Mesothelial cell of epicardium (in vitro differentiated cells): ENCODE data around the gene ROBO1. TPM values are rescaled to one million over a fixed set of nuclear protein-coding genes. Genes with fewer than 3 reads are reported as not detected.
"Not testable (repeated sequence)": the region's sequence is repeated elsewhere in the genome, so short reads cannot be mapped to it uniquely, and the experiment has no call there.

ENCODE experiments used
- DNase-seq, 2 experiments: peaks; one replicate each; pipeline ENCODE4 v3.0.0; 2021; ENCODE audit warnings: low spot score in 2 of 2; ENCODE audit not compliant: unreplicated experiment in 2 of 2
- H3K27ac Mint-ChIP-seq: 2 replicates; pipeline ENCODE4 v1.8.0; 2021; ENCODE audit warnings: mixed read lengths
- H3K27me3 Mint-ChIP-seq: 2 replicates; pipeline ENCODE4 v1.8.0; 2021; ENCODE audit warnings: low read depth, mixed read lengths
- H3K36me3 Mint-ChIP-seq: 2 replicates; pipeline ENCODE4 v1.8.0; 2021; ENCODE audit warnings: mixed read lengths
- H3K4me1 Mint-ChIP-seq: 2 replicates; pipeline ENCODE4 v1.8.0; 2021; ENCODE audit warnings: mixed read lengths
- H3K4me3 Mint-ChIP-seq: 2 replicates; pipeline ENCODE4 v1.8.0; 2021; ENCODE audit warnings: mild to moderate bottlenecking, moderate library complexity, mixed read lengths
- H3K9me3 Mint-ChIP-seq: 2 replicates; pipeline ENCODE4 v1.8.0; 2021; ENCODE audit warnings: mixed read lengths
- total RNA-seq: library from RNA; stranded (reverse); gene quantifications from 3 replicates; pipeline ENCODE4 v1.2.1, GENCODE V29; 2021
- TF ChIP-seq, protein P1 (sequence below): fragments of 200-600 bp; sonication (generic); IDR thresholded peaks from one replicate; pipeline ENCODE4 v1.5.0; 2021; ENCODE audit warnings: antibody characterized with exemption; ENCODE audit not compliant: unreplicated experiment

The ROBO1 gene
- total RNA-seq, 1 donor from 2014 or later, result 143 TPM

DNA sequence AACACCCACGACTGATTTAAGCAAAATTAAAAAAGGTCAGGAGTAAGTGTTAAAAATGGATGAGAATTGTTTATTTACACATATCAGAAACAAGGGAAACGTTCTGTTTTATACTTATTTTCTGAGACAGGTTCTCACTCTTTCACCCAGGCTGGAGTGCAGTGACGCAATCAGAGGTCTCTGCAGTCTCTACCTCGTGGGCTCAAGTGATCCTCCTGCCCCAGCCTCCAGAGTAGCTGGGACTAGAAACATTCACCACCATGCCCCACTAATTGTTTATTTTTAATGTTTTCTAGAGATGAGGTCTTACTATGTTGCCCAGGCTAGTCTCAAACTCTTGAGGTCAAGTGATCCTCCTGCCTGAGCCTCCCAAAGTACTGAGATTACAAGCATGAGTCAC is 1080.3 kb downstream of the ROBO1 start:
- TF ChIP-seq, protein P1, sequence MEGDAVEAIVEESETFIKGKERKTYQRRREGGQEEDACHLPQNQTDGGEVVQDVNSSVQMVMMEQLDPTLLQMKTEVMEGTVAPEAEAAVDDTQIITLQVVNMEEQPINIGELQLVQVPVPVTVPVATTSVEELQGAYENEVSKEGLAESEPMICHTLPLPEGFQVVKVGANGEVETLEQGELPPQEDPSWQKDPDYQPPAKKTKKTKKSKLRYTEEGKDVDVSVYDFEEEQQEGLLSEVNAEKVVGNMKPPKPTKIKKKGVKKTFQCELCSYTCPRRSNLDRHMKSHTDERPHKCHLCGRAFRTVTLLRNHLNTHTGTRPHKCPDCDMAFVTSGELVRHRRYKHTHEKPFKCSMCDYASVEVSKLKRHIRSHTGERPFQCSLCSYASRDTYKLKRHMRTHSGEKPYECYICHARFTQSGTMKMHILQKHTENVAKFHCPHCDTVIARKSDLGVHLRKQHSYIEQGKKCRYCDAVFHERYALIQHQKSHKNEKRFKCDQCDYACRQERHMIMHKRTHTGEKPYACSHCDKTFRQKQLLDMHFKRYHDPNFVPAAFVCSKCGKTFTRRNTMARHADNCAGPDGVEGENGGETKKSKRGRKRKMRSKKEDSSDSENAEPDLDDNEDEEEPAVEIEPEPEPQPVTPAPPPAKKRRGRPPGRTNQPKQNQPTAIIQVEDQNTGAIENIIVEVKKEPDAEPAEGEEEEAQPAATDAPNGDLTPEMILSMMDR, result no peak
- Mint-ChIP-seq H3K36me3 (peaks cover 27% of the 10 kb centered on the region), H3K9me3 (peaks cover 8% of the 10 kb centered on the region), H3K27me3 (no peaks in the 10 kb centered on the region), H3K4me3 (no peak overlapping the region), H3K27ac (no peak overlapping the region), H3K4me1 (peaks cover 10% of the 10 kb centered on the region)
- no peak for DNase-seq

DNA sequence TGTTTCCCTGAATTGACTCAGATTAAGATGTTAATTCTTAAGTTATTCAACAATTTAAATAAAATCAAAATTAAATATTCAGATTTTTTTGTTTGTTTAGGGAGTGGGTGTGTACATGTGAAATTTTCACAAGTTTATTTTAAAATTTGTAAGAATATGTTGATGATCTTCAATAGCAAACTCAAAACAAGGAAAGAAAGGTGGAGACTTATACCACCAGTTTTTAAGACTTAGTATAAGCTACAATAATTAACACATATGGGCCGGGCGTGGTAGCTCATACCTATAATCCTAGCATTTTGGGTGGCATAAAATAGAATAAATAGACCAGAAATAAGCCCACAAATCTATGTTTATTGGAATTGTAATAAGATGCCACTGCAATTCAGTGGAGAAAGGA is 1084.5 kb downstream of the ROBO1 start:
- Mint-ChIP-seq H3K27ac (no peak overlapping the region), H3K4me1 (no peaks in the 10 kb centered on the region), H3K27me3 (no peaks in the 10 kb centered on the region), H3K4me3 (no peak overlapping the region), H3K9me3 (peaks cover 11% of the 10 kb centered on the region), H3K36me3 (peaks cover 43% of the 10 kb centered on the region)
- no peak for DNase-seq
- TF ChIP-seq, protein P1, result no peak

DNA sequence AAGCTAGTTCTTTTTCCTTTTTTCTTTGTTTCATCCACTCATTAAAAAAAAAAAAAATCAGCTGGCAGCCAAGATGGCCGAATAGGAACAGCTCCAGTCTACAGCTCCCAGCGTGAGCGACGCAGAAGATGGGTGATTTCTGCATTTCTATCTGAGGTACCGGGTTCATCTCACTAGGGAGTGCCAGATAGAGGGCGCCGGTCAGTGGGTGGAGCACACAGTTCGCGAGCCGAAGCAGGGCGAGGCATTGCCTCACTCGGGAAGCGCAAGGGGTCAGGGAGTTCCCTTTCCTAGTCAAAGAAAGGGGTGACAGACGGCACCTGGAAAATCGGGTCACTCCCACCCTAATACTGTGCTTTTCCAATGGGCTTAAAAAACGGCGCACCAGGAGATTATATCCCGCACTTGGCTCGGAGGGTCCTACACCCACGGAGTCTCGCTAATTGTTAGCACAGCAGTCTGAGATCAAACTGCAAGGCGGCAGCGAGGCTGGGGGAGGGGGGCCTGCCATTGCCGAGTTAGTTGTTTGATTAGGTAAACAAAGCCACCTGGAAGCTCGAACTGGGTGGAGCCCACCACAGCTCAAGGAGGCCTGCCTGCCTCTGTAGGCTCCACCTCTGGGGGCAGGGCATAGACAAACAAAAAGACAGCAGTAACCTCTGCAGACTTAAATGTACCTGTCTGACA is 1092.5 kb downstream of the ROBO1 start:
- H3K27ac Mint-ChIP-seq, H3K4me1 Mint-ChIP-seq, H3K27me3 Mint-ChIP-seq, H3K4me3 Mint-ChIP-seq, H3K9me3 Mint-ChIP-seq, DNase-seq: not testable (repeated sequence)
- peaks cover 35% of the 10 kb centered on the region for H3K36me3 Mint-ChIP-seq

DNA sequence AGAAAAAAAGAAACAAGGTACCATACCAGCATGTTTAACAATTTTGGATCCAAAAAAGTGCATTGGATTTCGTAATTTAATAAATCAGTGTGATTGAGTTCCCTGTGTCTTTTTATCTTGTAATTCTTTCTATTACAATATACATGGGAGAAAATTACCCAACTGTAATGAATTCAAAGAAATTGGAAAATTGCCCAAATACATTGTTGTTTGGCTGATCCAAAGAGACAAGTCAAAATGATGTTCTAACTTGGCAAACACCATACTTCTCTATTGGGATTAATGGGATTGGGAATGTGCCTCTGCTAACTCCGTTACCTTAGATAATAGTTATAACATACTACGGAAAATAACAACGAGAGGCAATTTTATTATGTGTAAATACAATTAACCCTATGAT is 1097.1 kb downstream of the ROBO1 start:
- Mint-ChIP-seq H3K9me3 (no peaks in the 10 kb centered on the region), H3K27ac (no peak overlapping the region), H3K36me3 (peaks cover 24% of the 10 kb centered on the region), H3K4me1 (peaks cover 11% of the 10 kb centered on the region), H3K4me3 (no peak overlapping the region), H3K27me3 (no peaks in the 10 kb centered on the region)
- DNase-seq, result no peak
- TF ChIP-seq, protein P1, result no peak

DNA sequence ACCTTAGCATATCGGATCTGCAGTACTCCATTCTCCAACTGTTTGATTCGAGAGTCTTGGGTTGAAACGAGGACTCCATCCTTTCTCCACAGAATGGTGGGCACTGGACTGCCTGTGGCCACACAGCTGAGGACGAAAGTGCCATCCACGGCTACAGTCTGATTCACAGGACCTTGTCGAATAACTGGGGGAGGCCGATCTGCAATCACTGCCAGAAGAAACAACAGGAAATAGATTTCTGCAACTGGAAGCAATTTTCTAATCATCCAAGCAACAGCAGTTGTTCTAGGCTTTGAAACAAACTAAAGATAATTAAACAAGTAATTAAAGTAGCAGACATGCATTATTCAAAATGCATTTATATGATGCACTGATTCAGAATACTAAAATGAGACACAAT is 1097.7 kb downstream of the ROBO1 start:
- Mint-ChIP-seq H3K27me3 (no peaks in the 10 kb centered on the region), H3K27ac (no peak overlapping the region), H3K36me3 (peaks cover 22% of the 10 kb centered on the region), H3K4me1 (peaks cover 11% of the 10 kb centered on the region), H3K9me3 (no peaks in the 10 kb centered on the region), H3K4me3 (no peak overlapping the region)
- no peak for DNase-seq
- TF ChIP-seq, protein P1, result no peak

DNA sequence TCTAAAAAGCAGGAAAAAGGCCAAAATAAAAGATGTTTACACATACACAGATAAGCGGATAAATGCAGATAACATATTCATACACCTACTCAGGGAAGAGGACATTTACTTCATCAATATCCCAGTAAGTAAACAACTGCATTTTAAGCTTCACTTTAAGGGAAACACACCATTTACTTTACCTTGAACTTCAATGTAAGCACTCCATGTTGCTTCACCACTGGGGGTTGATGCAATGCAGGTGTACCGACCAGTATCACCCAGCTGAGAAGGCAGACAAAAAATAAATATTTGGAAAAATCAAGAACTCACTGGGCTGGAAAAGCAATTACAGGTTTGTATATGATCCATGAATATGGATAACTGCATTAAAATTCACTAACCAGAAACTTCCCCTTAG is 1099.5 kb downstream of the ROBO1 start:
- Mint-ChIP-seq H3K9me3 (no peaks in the 10 kb centered on the region), H3K27me3 (no peaks in the 10 kb centered on the region), H3K4me1 (peaks cover 11% of the 10 kb centered on the region), H3K27ac (no peak overlapping the region), H3K36me3 (peaks cover 27% of the 10 kb centered on the region), H3K4me3 (no peak overlapping the region)
- TF ChIP-seq, protein P1, result no peak
- DNase-seq, result no peak
